ENCODE measurements around the gene PLPPR1.

The PLPPR1 gene

GRCh38 chr9:101081641-101082040 lies 53.1 kb downstream of the PLPPR1 start:
- no peak for TF ChIP-seq CTCF (conservative IDR thresholded peaks at IDR 0.05; ENCODE audit: low read depth)
- ChIA-PET POLR2A (ENCODE audit: low non-redundant PET) (no interaction called here), CTCF (no interaction called here)
- no peak overlapping the region for H3K27ac ChIP-seq
- no peak for DNase-seq (ENCODE audit: low spot score)

- no peak overlapping the region for H3K27ac ChIP-seq
- TF ChIP-seq CTCF (conservative IDR thresholded peaks at IDR 0.05; ENCODE audit: low read depth), result no peak
- POLR2A ChIA-PET (ENCODE audit: low non-redundant PET), result no interaction called here
- CTCF ChIA-PET, result interaction anchor here (0.5 kb wide), 1 partner anchor 787 kb away, joined by 3 read pairs; no protein-coding TSS in a partner anchor
- DNase-seq (ENCODE audit: low spot score), result no peak
Measured at GRCh38 chr9:101083448-101084202, 55.1 kb downstream of the PLPPR1 start.

- POLR2A ChIA-PET (ENCODE audit: low non-redundant PET), result no interaction called here
- no peak for DNase-seq (ENCODE audit: low spot score)
- no peak for TF ChIP-seq CTCF (conservative IDR thresholded peaks at IDR 0.05; ENCODE audit: low read depth)
- H3K27ac ChIP-seq, result no peak overlapping the region
- CTCF ChIA-PET, result no interaction called here
Measured at GRCh38 chr9:101087426-101087825, 58.9 kb downstream of the PLPPR1 start.

DNA sequence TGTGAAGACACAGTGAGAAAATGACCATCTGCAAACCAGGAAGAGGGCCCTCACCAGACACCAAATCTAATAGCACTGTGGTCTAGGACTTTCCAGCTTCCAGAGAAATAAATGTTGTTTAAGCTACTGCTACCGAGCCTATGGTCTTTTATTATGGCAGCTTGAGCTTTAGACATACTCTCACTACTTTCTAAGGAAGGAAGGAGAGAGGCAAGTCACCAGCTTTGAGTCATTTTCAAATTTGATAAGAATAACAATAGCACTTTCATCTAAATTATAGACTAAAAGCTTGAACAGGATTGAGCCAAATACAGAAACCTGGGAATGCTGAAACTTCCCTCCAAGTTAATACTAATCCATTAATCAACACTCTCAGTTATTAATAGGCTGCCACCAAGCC lies 64.4 kb downstream of the PLPPR1 start:
- POLR2A ChIA-PET (ENCODE audit: low non-redundant PET), result no interaction called here
- no peak overlapping the region for H3K27ac ChIP-seq
- no peak for DNase-seq (ENCODE audit: low spot score)
- CTCF ChIA-PET, result no interaction called here
- no peak for TF ChIP-seq CTCF (conservative IDR thresholded peaks at IDR 0.05; ENCODE audit: low read depth)

DNA sequence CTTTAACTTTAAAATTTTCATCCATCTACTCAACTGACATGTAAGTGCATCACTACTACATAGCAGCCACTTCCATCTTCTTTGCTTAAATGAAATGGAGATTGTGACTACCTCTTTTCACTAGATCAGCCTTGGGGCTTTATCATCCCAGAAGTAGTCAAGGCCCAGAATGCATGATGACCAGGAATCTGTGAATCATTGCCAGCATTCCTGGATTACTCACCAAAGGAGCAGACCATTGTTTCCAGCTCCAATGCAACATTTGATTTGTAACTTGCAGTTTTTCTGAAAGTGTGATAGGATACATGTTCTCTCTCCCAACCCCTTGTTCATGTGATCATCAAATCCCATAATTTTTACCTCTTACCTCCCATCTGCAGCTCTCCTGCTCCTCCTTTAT lies 65.1 kb downstream of the PLPPR1 start:
- no peak for TF ChIP-seq CTCF (conservative IDR thresholded peaks at IDR 0.05; ENCODE audit: low read depth)
- CTCF ChIA-PET, result interaction anchor here (0.5 kb wide), 1 partner anchor 276 kb away, joined by 5 read pairs; no protein-coding TSS in a partner anchor
- peak; percentile 24 for DNase-seq (ENCODE audit: low spot score)
- H3K27ac ChIP-seq, result no peak overlapping the region
- POLR2A ChIA-PET (ENCODE audit: low non-redundant PET), result no interaction called here

GRCh38 chr9:101094686-101095085 lies 66.2 kb downstream of the PLPPR1 start:
- no peak overlapping the region for H3K27ac ChIP-seq
- TF ChIP-seq CTCF (conservative IDR thresholded peaks at IDR 0.05; ENCODE audit: low read depth), result no peak
- CTCF ChIA-PET, result no interaction called here
- DNase-seq (ENCODE audit: low spot score), result no peak
- POLR2A ChIA-PET (ENCODE audit: low non-redundant PET), result no interaction called here
